ENCODE data around the gene SVEP1.

DNA sequence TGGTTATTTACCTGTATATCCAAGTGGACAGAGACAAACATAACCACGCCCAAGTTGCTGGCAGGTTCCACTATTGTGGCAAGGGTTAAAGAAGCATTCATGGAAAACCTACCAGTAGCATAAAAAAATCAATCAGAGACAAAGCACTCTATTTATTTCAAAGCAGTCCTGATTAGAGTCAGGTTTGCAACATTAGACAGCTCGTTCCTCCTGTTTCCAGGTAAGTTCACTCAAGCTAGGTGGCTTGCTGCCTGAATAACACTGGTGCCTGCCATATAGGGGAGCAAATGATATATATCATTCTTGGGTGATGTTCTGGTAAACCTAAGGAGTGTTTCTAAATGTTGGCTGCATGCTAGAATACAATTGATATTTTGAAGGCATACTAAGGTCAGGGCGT is 122.3 kb downstream of the SVEP1 start:
- no peak for TF ChIP-seq EP300 (IDR thresholded peaks at IDR 0.05)
- TF ChIP-seq, protein P1, sequence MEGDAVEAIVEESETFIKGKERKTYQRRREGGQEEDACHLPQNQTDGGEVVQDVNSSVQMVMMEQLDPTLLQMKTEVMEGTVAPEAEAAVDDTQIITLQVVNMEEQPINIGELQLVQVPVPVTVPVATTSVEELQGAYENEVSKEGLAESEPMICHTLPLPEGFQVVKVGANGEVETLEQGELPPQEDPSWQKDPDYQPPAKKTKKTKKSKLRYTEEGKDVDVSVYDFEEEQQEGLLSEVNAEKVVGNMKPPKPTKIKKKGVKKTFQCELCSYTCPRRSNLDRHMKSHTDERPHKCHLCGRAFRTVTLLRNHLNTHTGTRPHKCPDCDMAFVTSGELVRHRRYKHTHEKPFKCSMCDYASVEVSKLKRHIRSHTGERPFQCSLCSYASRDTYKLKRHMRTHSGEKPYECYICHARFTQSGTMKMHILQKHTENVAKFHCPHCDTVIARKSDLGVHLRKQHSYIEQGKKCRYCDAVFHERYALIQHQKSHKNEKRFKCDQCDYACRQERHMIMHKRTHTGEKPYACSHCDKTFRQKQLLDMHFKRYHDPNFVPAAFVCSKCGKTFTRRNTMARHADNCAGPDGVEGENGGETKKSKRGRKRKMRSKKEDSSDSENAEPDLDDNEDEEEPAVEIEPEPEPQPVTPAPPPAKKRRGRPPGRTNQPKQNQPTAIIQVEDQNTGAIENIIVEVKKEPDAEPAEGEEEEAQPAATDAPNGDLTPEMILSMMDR (IDR thresholded peaks at IDR 0.05) = no peak
